Mesendoderm (in vitro differentiated cells): ENCODE data around the gene MBLAC1.

Experiments used
- DNase-seq: peaks from one replicate; pipeline ENCODE4 v3.0.0; 2013
- H2AK5ac ChIP-seq: 2 replicates; pipeline ENCODE4 v1.6.1; 2013; ENCODE audit warnings: low read length, inconsistent platforms
- H2BK120ac ChIP-seq: 2 replicates; pipeline ENCODE4 v1.6.1; 2013; ENCODE audit warnings: low read depth, mild to moderate bottlenecking, low read length, moderate library complexity, mixed read lengths
- H2BK15ac ChIP-seq: replicated peaks from 2 replicates; pipeline ENCODE4 v1.6.1; 2013; ENCODE audit warnings: low read depth, mild to moderate bottlenecking, moderate library complexity
- H2BK5ac ChIP-seq: 2 replicates; pipeline ENCODE4 v1.6.1; 2013; ENCODE audit warnings: low read length, inconsistent platforms
- H3K18ac ChIP-seq: 2 replicates; pipeline ENCODE4 v1.6.1; 2013; ENCODE audit warnings: mild to moderate bottlenecking, low read length, mixed read lengths
- H3K23ac ChIP-seq: one replicate; pipeline ENCODE4 v1.6.1; 2013; ENCODE audit warnings: low read length
- H3K27ac ChIP-seq: 2 replicates; pipeline ENCODE4 v1.5.1; 2013; ENCODE audit warnings: low read depth, mild to moderate bottlenecking, inconsistent platforms, low read length, moderate library complexity
- H3K27me3 ChIP-seq: 2 replicates; pipeline ENCODE4 v1.6.1; 2013; ENCODE audit warnings: low read length, control low read depth, mild to moderate bottlenecking, inconsistent platforms; ENCODE audit not compliant: insufficient read depth, poor library complexity
- H3K36me3 ChIP-seq: 2 replicates; pipeline ENCODE4 v1.6.1; 2013; ENCODE audit warnings: low read length, inconsistent platforms; ENCODE audit not compliant: control insufficient read depth, insufficient read depth
- H3K4ac ChIP-seq: one replicate; pipeline ENCODE4 v1.6.1; 2013; ENCODE audit warnings: low read depth, mild to moderate bottlenecking, low read length, moderate library complexity
- H3K4me1 ChIP-seq: 2 replicates; pipeline ENCODE4 v1.6.1; 2013; ENCODE audit warnings: low read depth, low read length, inconsistent platforms; ENCODE audit not compliant: control insufficient read depth
- H3K4me2 ChIP-seq: 2 replicates; pipeline ENCODE4 v1.6.1; 2013; ENCODE audit warnings: low read length
- H3K4me3 ChIP-seq: 2 replicates; pipeline ENCODE4 v1.5.1; 2013; ENCODE audit warnings: mild to moderate bottlenecking, low read length
- H3K56ac ChIP-seq: one replicate; pipeline ENCODE4 v1.6.1; 2013; ENCODE audit warnings: low read length
- H3K79me1 ChIP-seq: 2 replicates; pipeline ENCODE4 v1.6.1; 2013; ENCODE audit warnings: low read length, inconsistent platforms
- H3K79me2 ChIP-seq: 2 replicates; pipeline ENCODE4 v1.6.1; 2013; ENCODE audit warnings: mild to moderate bottlenecking, low read length; ENCODE audit not compliant: control insufficient read depth, insufficient read depth
- H3K9ac ChIP-seq: 2 replicates; pipeline ENCODE4 v1.6.1; 2013; ENCODE audit warnings: low read length, inconsistent platforms
- H4K5ac ChIP-seq: one replicate; pipeline ENCODE4 v1.6.1; 2013; ENCODE audit warnings: low read length
- H4K8ac ChIP-seq: one replicate; pipeline ENCODE4 v1.6.1; 2013; ENCODE audit warnings: low read depth, mild to moderate bottlenecking, control low read depth, low read length, moderate library complexity
- WGBS: extraction: QIAGEN DNeasy Blood & Tissue Kit; methylation state at CpG from one replicate; pipeline ENCODE4 v1.1.7; 2013; ENCODE audit warnings: low lambda C conversion rate, missing lambda C conversion rate; ENCODE audit not compliant: insufficient coverage; ENCODE audit errors: extremely low coverage; 5-methylcytosine and 5-hydroxymethylcytosine counted together

The MBLAC1 gene

GRCh38 chr7:100118388-100119071, 8.2 kb upstream of the MBLAC1 start:
- H3K56ac ChIP-seq: peak overlapping the region; percentile 100
- H3K9ac ChIP-seq: peak overlapping the region; percentile 99
- no peak overlapping the region for H2BK5ac ChIP-seq
- H3K18ac ChIP-seq: no peak overlapping the region
- peak overlapping the region; percentile 56 for H3K4ac ChIP-seq
- WGBS: no CpG with 5 or more reads among the region's 18 CpGs
- H3K4me2 ChIP-seq: peak overlapping the region; percentile 89
- H3K27me3 ChIP-seq: no peaks in the 10 kb centered on the region
- no peaks in the 10 kb centered on the region for H3K36me3 ChIP-seq
- H3K23ac ChIP-seq: no peak overlapping the region
- H3K79me2 ChIP-seq: peaks cover 3% of the 10 kb centered on the region
- no peak overlapping the region for H4K8ac ChIP-seq
- DNase-seq: no peak
- no peak overlapping the region for H2BK15ac ChIP-seq
- no peak overlapping the region for H3K27ac ChIP-seq
- no peak overlapping the region for H2BK120ac ChIP-seq
- peak overlapping the region; percentile 99 for H3K4me3 ChIP-seq
- H4K5ac ChIP-seq: no peak overlapping the region
- H3K4me1 ChIP-seq: peaks cover 4% of the 10 kb centered on the region
- H2AK5ac ChIP-seq: no peak overlapping the region
- H3K79me1 ChIP-seq: peaks cover 3% of the 10 kb centered on the region

DNA sequence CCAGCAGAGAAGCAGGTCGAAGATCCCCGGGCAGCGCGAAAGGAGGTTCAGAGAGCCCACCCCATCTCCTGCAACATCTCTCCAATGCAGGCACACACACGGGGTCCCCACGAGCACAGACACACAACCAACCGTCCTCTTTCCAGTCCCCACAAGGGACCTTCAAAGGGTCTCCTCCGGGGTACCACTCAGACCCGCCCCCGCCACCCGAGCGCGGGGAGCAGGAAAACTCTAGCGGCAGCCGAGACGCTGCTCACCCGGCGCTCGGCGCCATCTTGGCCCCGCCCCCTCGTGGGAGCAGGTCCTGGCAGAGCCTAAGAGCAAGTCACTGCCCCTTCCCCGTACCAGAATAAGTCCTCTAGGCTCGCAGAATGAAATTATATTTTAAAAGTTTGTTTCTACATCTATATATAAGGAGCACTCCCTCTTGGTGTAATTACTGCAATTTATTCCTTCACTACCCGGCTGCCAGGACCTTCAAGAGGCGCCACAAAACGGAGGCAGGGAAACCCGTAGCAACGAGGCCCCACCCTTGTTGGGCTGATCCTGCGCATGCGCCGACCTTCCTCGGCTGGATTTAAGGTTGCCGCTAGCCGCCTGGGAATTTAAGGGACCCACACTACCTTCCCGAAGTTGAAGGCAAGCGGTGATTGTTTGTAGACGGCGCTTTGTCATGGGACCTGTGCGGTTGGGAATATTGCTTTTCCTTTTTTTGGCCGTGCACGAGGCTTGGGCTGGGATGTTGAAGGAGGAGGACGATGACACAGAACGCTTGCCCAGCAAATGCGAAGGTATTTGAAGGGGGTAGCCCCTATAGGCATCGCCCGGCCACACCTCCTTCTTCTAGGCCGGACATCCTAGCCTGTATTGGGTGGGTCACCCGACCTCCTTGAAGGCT, 7.4 kb upstream of the MBLAC1 start, which contains the start of the genes CNPY4 and TAF6:
CNPY4 (plus strand) TSS at position 563 of the 898 bp plus-strand sequence; CDS start at position 674, 111 bp downstream.
TAF6 (minus strand) TSS at position 287 of the 898 bp plus-strand sequence. CDS start 5,149 bp downstream, outside the sequence.
- no peak within 1 kb of the TSS for H3K23ac ChIP-seq
- peak within 1 kb of the TSS; percentile 100 for H3K56ac ChIP-seq
- H3K9ac ChIP-seq: peak within 1 kb of the TSS; percentile 99
- H3K4me3 ChIP-seq: peak within 1 kb of the TSS; percentile 99
- H4K5ac ChIP-seq: no peak within 1 kb of the TSS
- no peaks in the 10 kb centered on the region for H3K36me3 ChIP-seq
- peaks cover 3% of the 10 kb centered on the region for H3K79me1 ChIP-seq
- H3K4me2 ChIP-seq: peak within 1 kb of the TSS; percentile 89
- H3K27ac ChIP-seq: no peak within 1 kb of the TSS
- no peak within 1 kb of the TSS for H3K18ac ChIP-seq
- H3K79me2 ChIP-seq: peaks cover 3% of the 10 kb centered on the region
- no peak within 1 kb of the TSS for H2BK5ac ChIP-seq
- no CpG with 5 or more reads among the region's 49 CpGs for WGBS
- no peak within 1 kb of the TSS for H2BK120ac ChIP-seq
- peak within 1 kb of the TSS; percentile 56 for H3K4ac ChIP-seq
- H3K27me3 ChIP-seq: no peaks in the 10 kb centered on the region
- DNase-seq: peak; percentile 97
- H3K4me1 ChIP-seq: peaks cover 4% of the 10 kb centered on the region
- no peak within 1 kb of the TSS for H2BK15ac ChIP-seq
- H4K8ac ChIP-seq: no peak within 1 kb of the TSS
- H2AK5ac ChIP-seq: no peak within 1 kb of the TSS

- H3K23ac ChIP-seq: no peak overlapping the region
- H3K4me1 ChIP-seq: peaks cover 4% of the 10 kb centered on the region
- H4K5ac ChIP-seq: no peak overlapping the region
- no CpG with 5 or more reads among the region's 19 CpGs for WGBS
- peak overlapping the region; percentile 90 for H3K4me3 ChIP-seq
- H2BK15ac ChIP-seq: no peak overlapping the region
- no peak overlapping the region for H2BK120ac ChIP-seq
- peak overlapping the region; percentile 85 for H3K9ac ChIP-seq
- no peak overlapping the region for H4K8ac ChIP-seq
- peaks cover 3% of the 10 kb centered on the region for H3K79me2 ChIP-seq
- DNase-seq: peak; percentile 91
- H2AK5ac ChIP-seq: no peak overlapping the region
- peak overlapping the region; percentile 77 for H3K4me2 ChIP-seq
- no peak overlapping the region for H3K4ac ChIP-seq
- no peak overlapping the region for H3K27ac ChIP-seq
- H3K36me3 ChIP-seq: no peaks in the 10 kb centered on the region
- no peaks in the 10 kb centered on the region for H3K27me3 ChIP-seq
- H2BK5ac ChIP-seq: no peak overlapping the region
- no peak overlapping the region for H3K18ac ChIP-seq
- H3K79me1 ChIP-seq: peaks cover 3% of the 10 kb centered on the region
- peak overlapping the region; percentile 74 for H3K56ac ChIP-seq
Observed at GRCh38 chr7:100119970-100120732, 6.6 kb upstream of the MBLAC1 start.

GRCh38 chr7:100120733-100121036, 6.1 kb upstream of the MBLAC1 start:
- Histone ChIP-seq H3K79me2 (peaks cover 3% of the 10 kb centered on the region), H3K23ac (no peak overlapping the region), H4K5ac (no peak overlapping the region), H3K18ac (no peak overlapping the region), H3K79me1 (peaks cover 3% of the 10 kb centered on the region), H3K4me2 (peak overlapping the region; percentile 77), H3K4me1 (peaks cover 4% of the 10 kb centered on the region), H4K8ac (no peak overlapping the region), H3K4me3 (no peak overlapping the region), H3K4ac (no peak overlapping the region), H2BK120ac (no peak overlapping the region), H2AK5ac (no peak overlapping the region), H3K36me3 (no peaks in the 10 kb centered on the region), H2BK15ac (no peak overlapping the region), H3K9ac (peak overlapping the region; percentile 35), H3K27me3 (no peaks in the 10 kb centered on the region), H3K56ac (peak overlapping the region; percentile 74), H2BK5ac (no peak overlapping the region), H3K27ac (no peak overlapping the region)
- no CpG with 5 or more reads among the region's 1 CpG for WGBS
- no peak for DNase-seq

GRCh38 chr7:100122067-100122466, 4.7 kb upstream of the MBLAC1 start:
- WGBS: no CpG with 5 or more reads among the region's 13 CpGs
- Histone ChIP-seq H3K4me3 (no peak overlapping the region), H3K27ac (no peak overlapping the region), H4K8ac (no peak overlapping the region), H3K4ac (no peak overlapping the region), H3K36me3 (no peaks in the 10 kb centered on the region), H3K79me2 (peaks cover 3% of the 10 kb centered on the region), H3K4me1 (peaks cover 4% of the 10 kb centered on the region), H4K5ac (no peak overlapping the region), H2BK15ac (no peak overlapping the region), H2AK5ac (no peak overlapping the region), H2BK120ac (no peak overlapping the region), H3K9ac (no peak overlapping the region), H3K79me1 (peaks cover 3% of the 10 kb centered on the region), H3K18ac (no peak overlapping the region), H3K56ac (no peak overlapping the region), H3K27me3 (no peaks in the 10 kb centered on the region), H2BK5ac (no peak overlapping the region), H3K4me2 (no peak overlapping the region), H3K23ac (no peak overlapping the region)
- no peak for DNase-seq
